ENCODE data around the gene RARRES2.
"Not testable (repeated sequence)": the region's sequence is repeated elsewhere in the genome, so short reads cannot be mapped to it uniquely, and the experiment has no call there.

RARRES2 gene

GRCh38 chr7:150325110-150325611 is 16.3 kb downstream of the RARRES2 start:
- peak overlapping the region; percentile 100 for H3K27ac Mint-ChIP-seq

GRCh38 chr7:150324373-150324961 is 17.0 kb downstream of the RARRES2 start:
- no peaks in the 10 kb centered on the region for H3K9me3 Mint-ChIP-seq
- no peaks in the 10 kb centered on the region for H3K27me3 Mint-ChIP-seq
- H3K4me1 Mint-ChIP-seq: peaks cover 50% of the 10 kb centered on the region
- H3K36me3 Mint-ChIP-seq: peaks cover 23% of the 10 kb centered on the region
- H3K4me3 Mint-ChIP-seq: peak overlapping the region; percentile 98
- peak overlapping the region; percentile 100 for H3K27ac Mint-ChIP-seq

More at GRCh38 chr7:150325110-150325611, 16.3 kb downstream of the RARRES2 start:
- H3K9me3 Mint-ChIP-seq: no peaks in the 10 kb centered on the region
- H3K4me1 Mint-ChIP-seq: peaks cover 46% of the 10 kb centered on the region
- no peaks in the 10 kb centered on the region for H3K27me3 Mint-ChIP-seq
- H3K4me3 Mint-ChIP-seq: peak overlapping the region; percentile 98
- H3K36me3 Mint-ChIP-seq: peaks cover 19% of the 10 kb centered on the region

- peaks cover 21% of the 10 kb centered on the region for H3K36me3 Mint-ChIP-seq
- peaks cover 50% of the 10 kb centered on the region for H3K4me1 Mint-ChIP-seq
- peak overlapping the region; percentile 98 for H3K4me3 Mint-ChIP-seq
- H3K27ac Mint-ChIP-seq: peak overlapping the region; percentile 100
- H3K27me3 Mint-ChIP-seq: no peaks in the 10 kb centered on the region
- no peaks in the 10 kb centered on the region for H3K9me3 Mint-ChIP-seq
These were observed 17.6 kb downstream of the RARRES2 start for GRCh38 chr7:150323682-150324372.

GRCh38 chr7:150322833-150323681 is 18.4 kb downstream of the RARRES2 start, which contains the start of the genes ACTR3C and LRRC61:
TSS of gene ACTR3C (minus strand) at chr7:150323545. CDS start at chr7:150295296, 28,249 bp downstream.
TSS of gene LRRC61 (plus strand) at chr7:150323355. CDS start at chr7:150336862, 13,507 bp downstream.
- Mint-ChIP-seq H3K4me1 (peaks cover 50% of the 10 kb centered on the region), H3K36me3 (peaks cover 22% of the 10 kb centered on the region), H3K27me3 (no peaks in the 10 kb centered on the region), H3K27ac (peak within 1 kb of the TSS; percentile 100), H3K9me3 (no peaks in the 10 kb centered on the region), H3K4me3 (peak within 1 kb of the TSS; percentile 98)

GRCh38 chr7:150322114-150322832 is 19.2 kb downstream of the RARRES2 start:
- Mint-ChIP-seq H3K4me3 (peak overlapping the region; percentile 96), H3K36me3 (peaks cover 22% of the 10 kb centered on the region), H3K27ac (peak overlapping the region; percentile 99), H3K27me3 (no peaks in the 10 kb centered on the region), H3K4me1 (peaks cover 54% of the 10 kb centered on the region), H3K9me3 (no peaks in the 10 kb centered on the region)

- H3K4me3 Mint-ChIP-seq: peak overlapping the region; percentile 96
- no peaks in the 10 kb centered on the region for H3K9me3 Mint-ChIP-seq
- H3K27me3 Mint-ChIP-seq: no peaks in the 10 kb centered on the region
- H3K27ac Mint-ChIP-seq: peak overlapping the region; percentile 99
- H3K4me1 Mint-ChIP-seq: peaks cover 50% of the 10 kb centered on the region
- peaks cover 19% of the 10 kb centered on the region for H3K36me3 Mint-ChIP-seq
These were observed 19.7 kb downstream of the RARRES2 start for GRCh38 chr7:150321788-150322113.

- Mint-ChIP-seq H3K4me3 (no peak overlapping the region), H3K27me3 (no peaks in the 10 kb centered on the region), H3K4me1 (peaks cover 30% of the 10 kb centered on the region), H3K9me3 (no peaks in the 10 kb centered on the region), H3K36me3 (peaks cover 16% of the 10 kb centered on the region), H3K27ac (no peak overlapping the region)
These were observed 23.5 kb downstream of the RARRES2 start for GRCh38 chr7:150317748-150318444.

GRCh38 chr7:150316987-150317386 is 24.4 kb downstream of the RARRES2 start:
- not testable (repeated sequence) for H3K27me3 Mint-ChIP-seq, H3K4me3 Mint-ChIP-seq, H3K9me3 Mint-ChIP-seq, H3K27ac Mint-ChIP-seq
- Mint-ChIP-seq H3K4me1 (peaks cover 21% of the 10 kb centered on the region), H3K36me3 (peaks cover 13% of the 10 kb centered on the region)

- peaks cover 4% of the 10 kb centered on the region for H3K4me1 Mint-ChIP-seq
- H3K4me3 Mint-ChIP-seq: no peak overlapping the region
- no peaks in the 10 kb centered on the region for H3K9me3 Mint-ChIP-seq
- H3K36me3 Mint-ChIP-seq: peaks cover 10% of the 10 kb centered on the region
- no peak overlapping the region for H3K27ac Mint-ChIP-seq
- H3K27me3 Mint-ChIP-seq: no peaks in the 10 kb centered on the region
These were observed 26.7 kb downstream of the RARRES2 start for GRCh38 chr7:150314639-150315239.

- no peak overlapping the region for H3K4me3 Mint-ChIP-seq
- no peaks in the 10 kb centered on the region for H3K9me3 Mint-ChIP-seq
- H3K27ac Mint-ChIP-seq: no peak overlapping the region
- H3K36me3 Mint-ChIP-seq: peaks cover 10% of the 10 kb centered on the region
- H3K27me3 Mint-ChIP-seq: no peaks in the 10 kb centered on the region
- H3K4me1 Mint-ChIP-seq: peaks cover 5% of the 10 kb centered on the region
These were observed 27.6 kb downstream of the RARRES2 start for GRCh38 chr7:150313870-150314269.

- no peak overlapping the region for H3K27ac Mint-ChIP-seq
- H3K4me3 Mint-ChIP-seq: no peak overlapping the region
- peaks cover 10% of the 10 kb centered on the region for H3K36me3 Mint-ChIP-seq
- no peaks in the 10 kb centered on the region for H3K27me3 Mint-ChIP-seq
- peaks cover 8% of the 10 kb centered on the region for H3K4me1 Mint-ChIP-seq
- no peaks in the 10 kb centered on the region for H3K9me3 Mint-ChIP-seq
These were observed 28.0 kb downstream of the RARRES2 start for GRCh38 chr7:150313367-150313809.

GRCh38 chr7:150312649-150313366 is 28.6 kb downstream of the RARRES2 start:
- not testable (repeated sequence) for H3K4me3 Mint-ChIP-seq, H3K27me3 Mint-ChIP-seq, H3K9me3 Mint-ChIP-seq, H3K36me3 Mint-ChIP-seq, H3K27ac Mint-ChIP-seq
- peaks cover 11% of the 10 kb centered on the region for H3K4me1 Mint-ChIP-seq

- peaks cover 16% of the 10 kb centered on the region for H3K4me1 Mint-ChIP-seq
- H3K4me3 Mint-ChIP-seq: no peak overlapping the region
- H3K36me3 Mint-ChIP-seq: peaks cover 3% of the 10 kb centered on the region
- no peaks in the 10 kb centered on the region for H3K9me3 Mint-ChIP-seq
- no peak overlapping the region for H3K27ac Mint-ChIP-seq
- H3K27me3 Mint-ChIP-seq: no peaks in the 10 kb centered on the region
These were observed 29.7 kb downstream of the RARRES2 start for GRCh38 chr7:150311711-150312110.

GRCh38 chr7:150311146-150311545 is 30.3 kb downstream of the RARRES2 start:
- peaks cover 16% of the 10 kb centered on the region for H3K4me1 Mint-ChIP-seq
- H3K27ac Mint-ChIP-seq: no peak overlapping the region
- no peaks in the 10 kb centered on the region for H3K9me3 Mint-ChIP-seq
- no peaks in the 10 kb centered on the region for H3K27me3 Mint-ChIP-seq
- peaks cover 3% of the 10 kb centered on the region for H3K36me3 Mint-ChIP-seq
- no peak overlapping the region for H3K4me3 Mint-ChIP-seq
